IPS-11a (cell line): ENCODE results near the gene RFX5.
"Not testable (repeated sequence)": the region's sequence is repeated elsewhere in the genome, so short reads cannot be mapped to it uniquely, and the experiment has no call there.

ENCODE experiments used
- H3K4me3 ChIP-seq: one replicate; pipeline ENCODE4 v1.5.1; 2013; ENCODE audit warnings: low read depth, low read length, control low read depth

Gene RFX5

DNA sequence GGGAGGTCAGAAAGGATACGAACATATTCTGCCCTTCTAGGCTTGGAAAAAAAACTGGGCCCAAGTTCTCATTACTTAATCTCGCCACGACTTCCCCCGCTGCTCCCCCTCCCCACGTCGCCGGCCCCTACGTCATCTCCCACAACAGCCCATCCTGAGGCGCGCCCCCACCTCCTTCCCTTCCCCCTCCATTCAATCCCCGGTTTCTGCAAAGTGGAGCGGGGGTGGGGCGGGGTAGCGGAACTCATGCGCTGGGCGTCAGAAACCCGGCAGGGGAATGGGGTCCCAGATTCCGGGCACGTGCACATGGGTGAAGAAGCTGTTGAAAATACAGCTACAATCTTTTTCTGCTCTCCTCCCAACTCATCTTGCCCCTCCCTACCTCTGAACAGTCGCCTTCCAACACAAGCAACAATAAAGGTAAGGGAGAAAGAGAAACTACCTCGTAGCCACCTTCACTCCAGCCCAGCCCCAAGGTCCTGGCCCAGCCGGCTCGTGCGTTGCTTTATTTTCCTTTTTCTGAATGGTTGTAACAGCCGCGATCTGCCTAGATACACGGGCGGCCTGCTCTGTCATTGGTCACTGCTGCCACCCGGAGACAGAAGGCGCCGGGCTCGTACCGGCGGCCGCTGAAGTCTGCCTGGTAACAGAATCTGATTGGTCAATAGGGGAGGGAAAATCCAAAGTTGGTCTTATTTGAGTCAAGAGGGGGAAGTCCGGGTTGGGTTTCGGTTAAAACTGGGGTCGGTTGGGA, at the start of gene RFX5:
Gene RFX5 (minus strand): TSS at position 484 of the 754 bp plus-strand sequence. CDS start 932 bp downstream, outside the sequence.
- H3K4me3 ChIP-seq, result peak within 1 kb of the TSS; percentile 62

DNA sequence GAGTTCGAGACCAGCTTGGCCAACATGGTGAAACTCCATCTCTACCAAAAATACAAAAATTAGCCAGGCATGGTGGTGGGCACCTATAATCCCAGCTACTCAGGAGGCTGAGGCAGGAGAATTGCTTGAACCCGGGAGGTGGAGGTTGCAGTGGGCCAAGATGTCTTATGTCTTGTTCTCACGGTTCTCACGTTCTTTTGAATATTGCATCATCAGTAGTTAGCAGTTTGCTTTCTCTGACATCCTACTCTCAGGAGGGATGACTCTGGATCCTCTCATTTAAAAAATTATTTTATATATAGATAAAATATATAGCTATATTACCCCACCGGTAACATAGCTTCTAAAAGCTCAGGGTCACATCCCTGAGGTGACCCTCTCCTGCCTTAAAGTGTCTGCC, 49.2 kb upstream of the RFX5 start:
- not testable (repeated sequence) for H3K4me3 ChIP-seq

DNA sequence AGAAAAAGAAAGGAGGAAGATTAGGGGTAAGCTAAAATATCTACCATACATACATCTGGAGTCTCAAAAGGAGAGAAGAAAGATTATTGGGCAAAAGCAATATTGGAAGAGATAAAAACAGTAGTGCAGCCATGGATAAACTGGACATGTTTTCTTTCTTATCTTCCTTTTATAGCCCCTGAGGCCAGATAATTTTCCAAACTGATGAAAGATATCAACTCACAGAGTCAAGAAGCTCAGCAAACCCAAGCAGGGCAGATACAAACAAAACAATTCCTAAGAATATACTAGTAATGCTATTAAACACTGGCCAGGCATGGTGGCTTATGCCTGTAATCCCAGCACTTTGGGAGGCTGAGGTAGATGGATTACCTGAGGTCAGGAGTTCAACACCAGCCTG, 46.5 kb upstream of the RFX5 start:
- H3K4me3 ChIP-seq, result no peak overlapping the region

DNA sequence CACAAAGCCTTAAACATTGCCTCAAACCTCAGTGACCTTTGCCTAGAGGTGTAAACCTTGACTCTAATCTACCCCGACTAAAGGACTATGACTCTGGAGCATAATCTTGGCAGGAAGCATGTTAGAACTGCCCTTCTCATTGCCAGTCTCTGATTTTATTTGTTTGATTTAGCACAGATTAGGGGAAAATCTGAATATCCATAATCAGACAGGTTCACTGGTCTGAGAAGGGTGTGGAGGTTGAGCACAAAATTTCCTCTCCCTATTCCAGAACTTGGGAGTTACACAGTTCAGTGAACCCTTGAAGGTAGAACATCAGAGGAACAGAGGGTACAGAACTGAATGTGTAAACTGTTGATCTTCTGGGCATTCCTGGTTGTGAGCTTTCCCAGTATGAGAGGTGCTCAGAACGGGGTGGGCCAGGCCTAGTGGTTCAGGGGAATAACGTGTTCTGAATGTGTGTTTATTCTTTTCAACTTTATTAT, 44.1 kb upstream of the RFX5 start:
- H3K4me3 ChIP-seq, result no peak overlapping the region

DNA sequence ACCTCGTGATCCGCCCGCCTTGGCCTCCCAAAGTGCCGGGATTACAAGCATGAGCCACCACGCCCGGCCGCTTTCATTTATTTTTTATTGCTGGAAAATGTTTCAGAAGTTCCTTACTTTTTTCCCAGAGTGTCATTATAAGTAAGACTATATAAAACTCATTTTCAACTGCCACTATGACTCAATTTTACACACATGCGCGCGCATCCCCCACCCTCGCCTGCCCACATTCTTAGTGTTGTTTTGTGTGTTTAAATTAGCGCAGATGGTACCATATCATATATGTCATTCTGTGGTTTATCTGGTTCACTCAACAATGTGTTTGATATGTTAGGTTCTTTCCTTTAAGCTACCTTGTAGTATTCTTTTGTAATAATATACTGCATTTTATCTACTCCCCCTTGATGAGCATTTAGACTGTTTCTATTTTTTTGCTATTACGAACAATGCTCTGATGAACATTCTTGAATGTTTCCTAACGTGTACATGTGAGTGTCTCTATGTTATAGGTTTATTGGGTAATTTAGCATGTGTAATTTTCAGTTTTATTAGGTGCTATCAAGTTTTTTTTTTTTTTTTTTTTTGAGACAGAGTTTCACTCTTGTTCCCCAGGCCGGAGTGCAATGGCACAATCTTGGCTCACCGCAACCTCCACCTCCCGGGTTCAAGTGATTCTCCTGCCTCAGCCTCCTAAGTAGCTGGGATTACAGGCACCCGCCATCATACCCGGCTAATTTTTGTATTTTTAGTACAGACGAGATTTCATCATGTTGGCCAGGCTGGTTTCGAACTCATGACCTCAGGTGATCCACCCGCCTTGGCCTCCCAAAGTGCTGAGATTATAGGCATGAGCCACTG, 43.4 kb upstream of the RFX5 start:
- H3K4me3 ChIP-seq, result not testable (repeated sequence)

DNA sequence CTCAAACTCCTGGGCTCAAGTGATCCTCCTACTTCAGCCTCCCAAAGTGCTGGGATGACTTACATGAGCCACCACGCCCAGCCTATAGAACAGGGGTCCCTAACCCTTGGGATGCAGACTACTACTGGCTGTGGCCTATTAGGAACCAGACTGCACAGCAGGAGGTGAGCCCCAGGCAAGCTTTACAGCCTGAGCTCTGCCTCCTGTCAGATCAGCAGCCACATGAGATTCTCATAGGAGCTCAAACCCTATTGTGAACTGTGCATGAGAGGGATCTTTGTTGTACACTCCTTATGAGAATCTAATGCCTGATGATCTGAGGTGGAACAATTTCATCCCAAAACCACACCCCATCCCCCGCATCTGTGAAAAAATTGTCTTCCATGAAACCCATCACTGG, 39.0 kb upstream of the RFX5 start:
- no peak overlapping the region for H3K4me3 ChIP-seq

DNA sequence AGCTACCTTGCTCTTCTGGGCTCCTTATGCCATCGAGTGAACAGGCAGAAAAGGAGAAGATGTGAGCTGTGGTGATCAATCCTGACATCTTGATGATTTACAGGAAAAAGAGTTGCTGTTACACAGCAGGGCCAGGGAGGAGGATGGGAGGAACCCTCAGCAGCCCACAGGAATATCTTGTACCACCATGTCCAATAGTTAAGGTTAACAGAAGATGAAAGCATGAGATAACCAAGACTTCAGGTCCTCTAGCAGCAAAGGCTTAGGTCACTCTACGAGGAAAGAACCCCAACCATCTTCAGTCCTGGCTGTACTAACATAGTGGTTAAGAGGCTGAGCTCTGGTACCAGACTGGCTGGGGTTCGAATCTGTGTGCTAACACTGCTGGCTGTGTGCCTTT, 37.5 kb upstream of the RFX5 start:
- H3K4me3 ChIP-seq, result no peak overlapping the region

DNA sequence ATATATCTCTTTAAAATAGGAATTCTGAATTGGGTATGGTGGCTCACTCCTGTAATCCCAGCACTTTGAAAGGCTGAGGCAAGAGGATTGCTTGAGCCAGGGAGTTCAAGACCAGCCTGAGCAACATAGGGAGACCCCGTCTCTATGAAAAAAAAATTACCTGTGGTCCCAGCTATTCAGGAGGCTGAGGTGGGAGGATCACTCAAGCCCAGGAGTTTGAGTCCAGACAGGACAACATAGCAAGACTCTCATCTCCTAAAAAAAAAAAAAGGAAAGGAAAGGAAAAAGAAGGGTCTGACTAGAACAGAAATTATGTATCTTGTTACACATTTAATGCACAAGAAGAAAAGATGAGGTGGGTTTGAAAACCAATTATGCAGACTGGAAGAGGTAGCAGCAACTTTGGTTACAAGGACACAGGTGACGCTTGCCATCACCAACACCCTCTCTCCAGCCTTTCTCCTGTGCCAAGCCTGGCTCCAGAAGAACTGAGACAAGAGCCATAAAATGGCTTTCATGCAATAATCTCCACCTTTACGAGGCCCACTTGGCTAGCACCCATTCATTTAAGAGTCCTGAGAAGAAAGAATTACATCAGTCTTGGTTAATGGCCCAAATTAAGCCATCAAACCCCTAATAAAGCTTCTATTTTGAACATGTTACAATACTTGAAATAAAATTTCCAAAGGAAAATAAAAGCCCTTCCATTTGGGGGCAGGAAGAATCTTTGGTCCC, 30.3 kb upstream of the RFX5 start:
- no peak overlapping the region for H3K4me3 ChIP-seq

DNA sequence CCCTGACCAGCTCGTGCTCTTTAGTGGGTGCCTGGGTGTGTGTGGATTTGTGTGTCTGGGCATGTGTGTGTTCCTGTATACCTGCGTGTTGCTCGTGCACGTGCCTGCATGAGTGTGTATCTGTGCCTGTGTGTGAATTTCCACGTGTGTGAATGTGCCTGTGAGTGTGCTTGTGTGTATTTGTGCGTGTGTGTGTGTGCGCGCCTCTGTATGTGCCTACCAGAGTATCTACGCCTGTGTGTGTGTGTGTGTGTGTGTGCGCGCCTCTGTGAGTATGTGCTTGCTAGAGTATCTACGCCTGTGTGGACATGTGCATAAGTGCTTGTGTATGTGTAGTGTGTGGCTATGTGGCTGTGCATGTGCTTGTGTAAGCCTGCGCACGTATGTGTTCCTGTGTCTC, 26.1 kb upstream of the RFX5 start:
- H3K4me3 ChIP-seq, result no peak overlapping the region

DNA sequence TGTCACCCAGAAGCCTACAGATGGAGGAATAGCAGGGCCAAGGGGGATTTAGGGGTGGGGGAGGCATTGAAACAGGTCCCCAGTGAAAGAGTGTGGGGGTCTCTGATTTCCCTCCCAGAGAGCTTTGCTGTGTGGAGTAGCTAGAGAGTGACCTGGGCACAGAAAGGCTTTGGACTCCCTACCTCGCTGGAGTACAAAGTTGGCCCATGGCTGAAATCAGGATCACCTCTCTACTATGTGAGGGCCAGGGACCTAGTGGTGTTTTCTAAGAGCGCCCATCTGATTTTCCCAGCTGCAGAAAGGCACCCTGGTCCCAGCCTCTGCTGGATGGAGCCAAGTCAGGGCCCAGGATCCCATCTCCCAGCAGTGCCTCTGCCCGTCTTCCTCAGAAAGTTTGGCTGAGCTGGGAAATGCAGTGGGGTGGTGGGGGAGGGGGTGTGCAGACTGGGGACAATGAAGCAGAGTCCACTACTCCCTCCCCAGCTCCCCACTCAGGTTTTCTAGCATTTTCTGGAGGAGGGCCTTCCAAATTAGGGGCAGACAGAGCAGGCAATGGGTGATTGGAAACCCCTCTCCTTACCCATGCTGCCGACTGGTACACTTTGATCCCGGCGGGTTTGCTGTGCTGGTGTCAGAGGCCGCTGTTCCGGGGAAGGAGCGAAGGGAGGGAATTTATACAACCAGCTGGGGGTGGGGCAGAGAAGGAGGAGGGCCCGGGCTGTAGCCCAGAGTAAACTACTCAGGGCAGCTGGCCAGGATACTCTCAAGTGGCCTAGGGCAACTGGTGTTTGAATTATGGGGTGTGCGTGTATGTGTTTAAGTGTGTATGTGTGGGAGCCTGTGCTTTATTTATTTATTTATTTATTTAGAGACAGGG, 25.2 kb upstream of the RFX5 start, which contains the start of gene SELENBP1:
Gene SELENBP1 (minus strand): TSS at position 648 of the 877 bp plus-strand sequence. CDS start 64 bp downstream, at position 584.
- no peak within 1 kb of the TSS for H3K4me3 ChIP-seq

DNA sequence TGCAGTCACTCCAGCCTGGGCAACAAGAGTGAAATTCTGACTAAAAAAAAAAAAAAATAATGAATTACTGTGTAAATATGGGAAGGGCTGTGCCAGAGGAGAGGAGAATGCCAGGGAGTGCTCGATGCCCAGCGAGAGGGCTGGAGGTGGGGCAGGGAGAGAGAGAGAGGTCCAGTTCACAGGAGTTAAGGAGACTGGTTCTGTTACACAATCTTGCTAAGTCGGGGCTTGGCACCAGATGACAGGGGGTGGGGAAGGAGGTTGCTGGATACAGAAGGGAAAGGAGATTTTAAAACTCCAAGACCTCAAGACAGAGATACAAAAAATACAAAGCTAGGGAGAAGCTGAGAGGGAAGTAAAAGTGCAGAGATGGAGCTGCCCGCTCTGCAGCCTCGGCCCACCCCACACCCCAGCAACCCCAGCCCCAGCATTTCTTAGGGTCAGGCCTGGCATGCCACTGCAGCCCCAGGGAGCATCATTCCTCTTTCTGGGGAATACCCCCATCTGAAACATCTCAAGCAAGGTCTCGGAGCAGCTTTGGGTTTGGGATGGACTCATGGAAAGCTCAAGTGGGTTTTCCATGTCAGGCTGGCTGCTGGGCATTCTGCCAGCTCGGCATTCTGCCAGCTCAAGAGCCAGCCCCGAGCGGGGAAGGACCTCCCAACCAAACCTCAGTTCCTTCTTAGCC, 24.5 kb upstream of the RFX5 start:
- no peak overlapping the region for H3K4me3 ChIP-seq

DNA sequence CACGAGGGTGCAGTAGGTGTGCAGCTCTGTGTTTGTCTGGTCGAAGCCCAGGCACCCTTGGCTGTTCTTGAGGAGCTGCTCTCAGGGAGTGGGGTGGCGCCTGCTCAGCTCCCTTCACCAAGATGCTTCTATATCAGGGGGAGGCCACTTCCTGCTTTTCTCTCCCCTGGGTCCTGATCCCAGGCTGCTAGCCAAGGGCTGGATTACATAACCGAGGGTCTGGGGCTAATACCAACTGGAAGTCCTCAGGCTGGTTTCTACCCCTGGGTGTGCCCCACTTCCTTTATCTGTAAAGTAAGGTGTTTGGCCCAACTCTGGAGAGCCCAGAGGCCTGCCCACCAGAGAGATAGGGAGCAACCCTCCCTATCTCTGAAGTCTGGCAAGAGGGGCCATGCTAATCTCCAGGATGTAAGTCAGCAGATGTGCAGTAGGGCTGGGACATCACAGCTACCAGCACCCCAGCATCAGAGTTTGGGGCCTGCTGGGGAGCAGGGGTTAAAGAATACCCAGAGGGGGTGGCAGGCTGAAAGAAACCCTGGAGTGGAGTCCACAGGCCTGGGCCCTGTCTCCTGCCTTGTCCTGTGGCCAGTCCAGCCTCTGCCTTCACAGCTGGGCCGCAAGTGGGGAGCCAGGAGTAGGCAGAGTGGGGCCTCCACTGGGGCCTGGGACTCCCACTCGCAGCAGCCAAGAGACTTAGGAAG, 23.3 kb upstream of the RFX5 start:
- H3K4me3 ChIP-seq, result no peak overlapping the region

DNA sequence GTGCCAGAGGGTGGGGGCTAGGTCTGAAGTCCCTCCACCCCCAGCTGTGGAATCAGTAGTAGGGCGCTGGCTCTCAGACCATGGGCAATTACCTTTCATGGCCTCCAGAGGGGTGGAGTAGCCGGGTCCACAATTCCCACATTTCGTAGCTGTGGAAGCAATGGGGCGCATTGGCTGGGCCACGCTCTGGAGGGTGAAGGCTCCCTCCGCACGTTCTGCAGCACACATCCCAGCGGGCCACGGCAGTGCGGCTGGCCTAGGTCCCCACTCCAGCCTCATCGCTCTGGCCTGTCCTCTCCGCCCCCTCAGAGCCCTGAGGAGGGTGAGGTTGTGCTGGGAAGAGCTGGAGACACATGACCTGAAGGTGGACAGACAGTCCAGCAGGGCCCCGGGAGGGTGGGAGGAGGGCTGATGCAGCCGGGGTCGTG, 22.6 kb upstream of the RFX5 start:
- no peak overlapping the region for H3K4me3 ChIP-seq

DNA sequence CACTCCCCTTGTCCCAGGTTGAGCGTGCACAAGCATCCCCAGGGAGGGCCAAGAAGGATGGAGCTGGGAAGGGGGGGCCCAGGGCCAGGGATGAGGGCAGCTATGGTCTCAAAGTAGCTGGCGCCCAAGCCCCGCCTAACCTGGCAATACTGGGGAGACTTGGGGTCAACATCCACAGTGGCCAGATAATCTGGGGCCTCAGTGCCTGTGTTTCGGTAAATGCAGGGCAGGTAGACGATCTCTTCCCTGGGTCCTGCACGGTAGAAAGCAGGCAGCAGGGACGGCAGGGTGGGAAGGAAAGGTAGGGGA, 22.2 kb upstream of the RFX5 start:
- H3K4me3 ChIP-seq, result no peak overlapping the region

DNA sequence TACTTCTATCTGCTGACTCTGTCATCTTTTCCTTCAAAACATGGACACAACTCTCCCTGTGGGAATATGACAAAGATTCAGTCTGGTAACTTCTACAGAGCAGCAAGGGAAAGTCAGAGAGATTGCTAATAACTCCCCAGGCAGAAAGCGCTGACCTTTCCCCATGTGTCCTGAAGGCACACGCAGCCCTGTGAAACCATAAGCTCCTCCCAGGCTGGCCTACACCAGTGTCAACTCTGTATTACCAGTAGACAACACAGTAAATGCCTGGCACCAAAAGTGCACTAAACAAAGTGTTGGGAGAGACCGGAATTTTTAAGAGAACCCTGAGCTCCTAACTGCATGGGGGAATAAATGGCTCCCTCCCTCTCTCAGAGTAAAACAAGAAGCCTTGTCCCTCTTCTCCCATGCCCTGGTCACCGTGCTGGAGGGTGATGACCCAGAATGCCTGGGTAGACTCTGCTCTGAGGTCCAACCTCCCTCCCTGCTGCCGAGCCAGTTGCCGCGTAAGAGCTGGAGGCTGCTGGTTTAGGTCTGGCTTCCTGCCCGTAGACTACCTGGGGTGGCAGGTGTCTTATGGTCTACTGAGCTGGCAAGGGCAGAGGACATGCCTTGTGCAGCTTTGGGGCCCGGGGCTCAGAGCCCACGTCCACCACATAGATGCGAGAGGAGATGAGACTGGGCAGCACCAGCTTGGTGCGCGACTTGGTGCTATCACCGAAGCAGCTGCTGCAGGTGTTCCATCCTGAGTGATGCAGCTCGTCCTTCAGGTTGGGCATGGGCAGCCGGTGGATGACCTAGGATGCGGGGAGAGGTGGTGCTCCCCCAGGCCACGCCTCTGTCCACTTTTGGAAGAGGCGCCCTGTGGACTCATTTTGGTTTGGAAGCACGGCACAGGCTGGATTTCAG, 21.6 kb upstream of the RFX5 start:
- H3K4me3 ChIP-seq, result no peak overlapping the region

DNA sequence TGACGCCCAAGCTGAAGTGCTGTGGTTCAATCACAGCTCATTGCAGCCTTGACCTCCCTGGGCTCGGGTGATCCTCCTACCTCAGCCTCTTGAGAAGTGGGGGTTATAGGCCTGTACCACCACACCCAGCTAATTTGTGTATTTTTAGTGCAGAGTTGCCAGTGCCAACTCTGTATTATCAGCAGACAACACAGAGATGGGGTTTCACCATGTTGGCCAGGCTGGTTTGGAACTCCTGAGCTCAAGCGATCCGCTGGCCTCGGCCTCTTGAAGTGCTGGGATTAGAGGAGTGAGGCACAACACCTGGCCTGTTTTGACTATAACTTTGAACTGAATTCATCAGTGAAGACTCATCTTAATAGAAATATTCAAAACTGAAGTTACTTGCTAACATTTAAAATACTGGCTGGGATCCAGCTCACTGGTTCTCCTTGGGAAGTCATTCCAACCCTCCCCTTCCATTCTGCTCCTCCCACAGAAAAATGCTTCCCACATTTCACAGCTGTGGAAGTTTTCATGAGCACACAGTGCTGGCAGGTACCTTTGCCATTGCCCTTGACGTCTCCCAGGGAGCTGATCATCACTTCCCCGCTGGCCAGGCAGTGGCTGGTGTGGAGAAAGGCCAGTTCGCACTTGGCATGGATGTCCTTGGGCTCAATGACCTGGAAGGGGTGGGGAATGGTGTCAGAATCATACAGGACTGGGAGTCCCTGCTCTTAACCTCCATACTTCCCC, 20.8 kb upstream of the RFX5 start:
- no peak overlapping the region for H3K4me3 ChIP-seq

DNA sequence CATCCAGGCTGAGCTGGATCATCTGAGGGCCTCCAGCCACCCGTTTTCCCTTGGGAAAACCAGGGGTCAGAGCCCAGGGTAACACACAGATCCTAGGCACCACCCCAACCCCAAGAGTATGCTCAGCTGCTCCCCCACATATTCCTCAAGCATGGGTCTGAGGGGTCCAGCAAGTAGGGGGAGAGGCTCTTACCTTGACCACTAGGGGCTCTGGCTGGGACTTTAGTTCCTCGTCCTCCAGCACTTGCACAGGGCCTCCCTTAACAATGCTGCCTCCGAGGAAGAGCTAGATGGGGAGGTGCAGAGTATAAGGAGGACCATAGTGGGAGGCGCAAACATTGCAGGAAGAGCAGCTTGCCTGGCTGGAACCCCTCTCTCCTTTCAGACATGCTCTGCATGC, 17.9 kb upstream of the RFX5 start:
- no peak overlapping the region for H3K4me3 ChIP-seq
